Choroid plexus epithelial cell (primary cell): Measurements from ENCODE around the gene COX7A1.
"Not testable (repeated sequence)": the region's sequence is repeated elsewhere in the genome, so short reads cannot be mapped to it uniquely, and the experiment has no call there.

Source experiments
- DNase-seq: peaks from one replicate; pipeline ENCODE4 v3.0.0-alpha.2; 2010; ENCODE audit warnings: low read depth
- H3K4me3 ChIP-seq: 2 replicates; pipeline ENCODE4 v1.5.1; 2011; ENCODE audit warnings: low read depth, mild to moderate bottlenecking, control low read depth, low read length, moderate library complexity
- TF ChIP-seq, protein P1 (sequence below): conservative IDR thresholded peaks from 2 replicates; pipeline ENCODE4 v1.5.1; 2011; ENCODE audit warnings: low read depth, mild to moderate bottlenecking, control low read depth, inconsistent platforms, low read length, moderate library complexity

The COX7A1 gene

GRCh38 chr19:36152352-36153091 lies at the start of gene COX7A1:
TSS of gene COX7A1 (minus strand) at chr19:36152447. CDS start at chr19:36152407, 40 bp downstream.
- peak within 1 kb of the TSS; percentile 60 for H3K4me3 ChIP-seq
- TF ChIP-seq, protein P1, sequence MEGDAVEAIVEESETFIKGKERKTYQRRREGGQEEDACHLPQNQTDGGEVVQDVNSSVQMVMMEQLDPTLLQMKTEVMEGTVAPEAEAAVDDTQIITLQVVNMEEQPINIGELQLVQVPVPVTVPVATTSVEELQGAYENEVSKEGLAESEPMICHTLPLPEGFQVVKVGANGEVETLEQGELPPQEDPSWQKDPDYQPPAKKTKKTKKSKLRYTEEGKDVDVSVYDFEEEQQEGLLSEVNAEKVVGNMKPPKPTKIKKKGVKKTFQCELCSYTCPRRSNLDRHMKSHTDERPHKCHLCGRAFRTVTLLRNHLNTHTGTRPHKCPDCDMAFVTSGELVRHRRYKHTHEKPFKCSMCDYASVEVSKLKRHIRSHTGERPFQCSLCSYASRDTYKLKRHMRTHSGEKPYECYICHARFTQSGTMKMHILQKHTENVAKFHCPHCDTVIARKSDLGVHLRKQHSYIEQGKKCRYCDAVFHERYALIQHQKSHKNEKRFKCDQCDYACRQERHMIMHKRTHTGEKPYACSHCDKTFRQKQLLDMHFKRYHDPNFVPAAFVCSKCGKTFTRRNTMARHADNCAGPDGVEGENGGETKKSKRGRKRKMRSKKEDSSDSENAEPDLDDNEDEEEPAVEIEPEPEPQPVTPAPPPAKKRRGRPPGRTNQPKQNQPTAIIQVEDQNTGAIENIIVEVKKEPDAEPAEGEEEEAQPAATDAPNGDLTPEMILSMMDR, result no peak
- DNase-seq, result peak; percentile 65

- no peak for DNase-seq
- TF ChIP-seq, protein P1, result no peak
- H3K4me3 ChIP-seq, result no peak overlapping the region
These were observed 49.4 kb upstream of the COX7A1 start for GRCh38 chr19:36201684-36202083.

DNA sequence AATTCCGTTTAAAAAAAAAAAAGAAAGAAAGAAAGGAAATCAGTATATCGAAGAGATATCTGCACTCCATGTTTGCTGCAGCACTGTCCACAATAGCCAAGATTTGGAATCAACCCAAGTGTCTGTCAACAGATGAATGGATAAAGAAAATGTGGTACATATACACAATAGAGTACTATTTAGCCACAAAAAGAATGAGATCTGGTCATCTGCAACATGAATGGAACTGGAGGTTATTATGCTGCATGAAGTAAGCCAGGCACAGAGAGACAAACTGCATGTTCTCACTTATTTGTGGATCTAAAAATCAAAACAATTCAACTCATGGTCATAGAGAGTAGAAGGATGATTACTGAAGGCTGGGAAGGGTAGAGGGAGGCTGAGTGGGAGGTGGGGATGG lies 45.9 kb upstream of the COX7A1 start:
- TF ChIP-seq, protein P1, result no peak
- DNase-seq, result no peak
- no peak overlapping the region for H3K4me3 ChIP-seq

DNA sequence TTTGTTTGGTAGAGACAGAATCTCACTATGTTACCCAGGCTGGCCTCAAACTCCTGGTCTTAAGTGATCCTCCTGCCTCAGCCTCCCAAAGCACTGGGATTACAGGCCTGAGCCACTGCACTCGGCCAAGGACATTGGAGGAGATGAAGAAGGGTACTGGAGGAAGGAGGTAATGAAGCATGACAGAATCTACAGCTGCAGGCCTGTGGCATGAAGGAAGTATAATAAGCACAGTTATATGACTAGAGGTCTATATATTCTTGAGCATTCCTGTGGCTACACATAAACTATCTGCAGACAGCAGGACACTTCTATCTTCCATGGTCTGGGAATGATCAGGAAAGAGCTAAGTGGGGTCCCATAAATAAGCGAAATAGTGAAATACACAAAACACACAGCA lies 44.0 kb upstream of the COX7A1 start:
- no peak overlapping the region for H3K4me3 ChIP-seq
- no peak for DNase-seq
- TF ChIP-seq, protein P1, result no peak

- DNase-seq, H3K4me3 ChIP-seq: not testable (repeated sequence)
These were observed 34.5 kb upstream of the COX7A1 start for GRCh38 chr19:36186722-36187121.

GRCh38 chr19:36183245-36183628 lies 31.0 kb upstream of the COX7A1 start:
- no peak for DNase-seq
- no peak overlapping the region for H3K4me3 ChIP-seq
- TF ChIP-seq, protein P1, result no peak

DNA sequence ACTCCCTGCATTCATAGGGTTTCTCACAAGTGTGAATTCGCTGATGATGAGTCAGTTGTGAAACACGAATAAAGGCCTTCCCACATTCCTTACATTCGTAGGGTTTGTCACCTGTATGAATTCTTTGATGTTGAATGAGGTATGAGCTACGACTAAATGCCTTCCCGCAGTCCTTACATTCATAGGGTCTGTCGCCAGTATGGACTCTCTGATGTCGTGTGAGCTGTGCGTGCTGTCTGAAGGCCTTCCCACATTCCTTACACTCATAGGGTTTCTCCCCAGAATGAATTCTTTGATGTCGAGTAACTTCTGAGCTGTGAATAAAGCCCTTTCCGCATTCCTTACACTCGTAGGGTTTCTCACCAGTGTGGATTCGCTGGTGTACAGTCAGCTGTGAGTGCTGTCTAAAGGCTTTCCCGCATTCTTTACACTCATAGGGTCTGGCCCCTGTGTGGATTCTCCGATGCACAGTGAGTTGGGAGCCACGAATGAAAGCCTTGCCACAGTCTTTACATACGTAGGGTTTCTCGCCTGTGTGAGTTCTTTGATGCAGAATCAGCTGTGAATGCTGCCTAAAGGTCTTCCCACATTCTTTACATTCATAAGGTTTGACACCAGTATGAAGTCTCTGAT lies 30.5 kb upstream of the COX7A1 start:
- H3K4me3 ChIP-seq, result no peak overlapping the region
- peak; percentile 48 for DNase-seq
- TF ChIP-seq, protein P1, result no peak

DNA sequence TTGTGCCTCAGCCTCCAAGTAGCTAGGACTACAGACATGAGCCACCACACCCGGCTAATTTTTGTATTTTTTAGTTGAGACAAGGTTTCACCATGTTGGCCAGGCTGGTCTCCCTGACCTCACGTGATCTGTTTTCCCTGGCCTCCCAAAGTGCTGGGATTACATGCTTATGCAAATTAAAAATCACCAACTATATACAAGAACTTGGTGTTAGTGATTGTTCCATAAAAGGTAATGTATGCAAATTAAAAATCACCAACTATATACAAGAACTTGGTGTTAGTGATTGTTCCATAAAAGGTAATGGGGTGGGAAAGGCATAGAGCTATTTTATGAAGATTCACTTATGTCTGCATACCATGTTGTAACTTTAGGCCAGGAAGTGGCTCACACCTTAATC lies 26.8 kb upstream of the COX7A1 start:
- H3K4me3 ChIP-seq, DNase-seq: not testable (repeated sequence)

- DNase-seq, result peak; percentile 16
- H3K4me3 ChIP-seq, result not testable (repeated sequence)
These were observed 21.6 kb upstream of the COX7A1 start for GRCh38 chr19:36173846-36174245.
